ENCODE results near the gene MLN.

DNA sequence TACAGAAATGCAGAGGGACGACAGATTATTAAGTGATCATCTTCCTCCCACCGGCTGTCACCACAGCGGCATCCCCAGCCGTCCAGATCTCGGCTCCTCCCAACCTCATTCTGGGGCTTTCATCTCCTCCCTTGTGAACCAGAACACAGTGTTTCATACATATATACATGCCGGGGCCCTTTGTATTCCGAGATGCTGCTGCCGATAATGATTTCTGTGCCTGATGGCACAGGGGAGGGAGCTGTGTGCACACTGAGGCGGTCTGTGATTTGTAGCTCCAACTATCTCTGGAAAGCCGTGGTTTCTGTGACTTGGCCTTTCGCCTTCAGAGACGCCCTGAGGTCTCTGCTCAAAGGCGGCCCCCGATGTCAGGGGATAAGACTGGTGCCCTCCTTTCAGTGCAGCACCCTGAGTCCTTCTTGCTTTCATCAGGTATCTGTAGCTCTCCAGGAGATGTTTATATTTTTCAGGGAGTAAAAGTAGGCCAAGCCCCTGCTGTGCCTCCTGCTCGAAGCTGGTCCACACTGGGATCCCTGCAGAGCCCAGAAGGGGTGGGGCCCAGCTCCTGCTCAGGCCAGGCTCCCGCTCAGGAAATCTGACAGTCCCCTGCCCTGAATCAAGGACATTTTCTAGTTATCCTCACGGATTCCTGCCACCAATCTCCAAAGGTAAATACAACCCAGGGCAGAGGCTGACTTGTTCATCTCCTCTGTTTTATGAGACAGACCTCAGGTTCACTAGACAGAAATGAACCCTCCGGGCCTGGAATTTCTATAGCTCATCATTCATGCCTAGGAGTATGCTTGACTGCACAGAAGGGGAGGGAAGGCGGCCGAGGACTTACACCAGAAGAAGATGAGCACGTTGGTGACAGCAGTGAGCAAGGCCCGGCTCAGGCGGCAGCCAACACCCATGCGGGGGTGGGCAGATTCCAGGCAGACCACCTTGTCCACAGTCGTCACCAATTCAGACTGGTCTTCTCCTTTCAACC lies 26.1 kb downstream of the MLN start:
- TF ChIP-seq CTCF (IDR thresholded peaks at IDR 0.05) = no peak
- TF ChIP-seq, protein P1, sequence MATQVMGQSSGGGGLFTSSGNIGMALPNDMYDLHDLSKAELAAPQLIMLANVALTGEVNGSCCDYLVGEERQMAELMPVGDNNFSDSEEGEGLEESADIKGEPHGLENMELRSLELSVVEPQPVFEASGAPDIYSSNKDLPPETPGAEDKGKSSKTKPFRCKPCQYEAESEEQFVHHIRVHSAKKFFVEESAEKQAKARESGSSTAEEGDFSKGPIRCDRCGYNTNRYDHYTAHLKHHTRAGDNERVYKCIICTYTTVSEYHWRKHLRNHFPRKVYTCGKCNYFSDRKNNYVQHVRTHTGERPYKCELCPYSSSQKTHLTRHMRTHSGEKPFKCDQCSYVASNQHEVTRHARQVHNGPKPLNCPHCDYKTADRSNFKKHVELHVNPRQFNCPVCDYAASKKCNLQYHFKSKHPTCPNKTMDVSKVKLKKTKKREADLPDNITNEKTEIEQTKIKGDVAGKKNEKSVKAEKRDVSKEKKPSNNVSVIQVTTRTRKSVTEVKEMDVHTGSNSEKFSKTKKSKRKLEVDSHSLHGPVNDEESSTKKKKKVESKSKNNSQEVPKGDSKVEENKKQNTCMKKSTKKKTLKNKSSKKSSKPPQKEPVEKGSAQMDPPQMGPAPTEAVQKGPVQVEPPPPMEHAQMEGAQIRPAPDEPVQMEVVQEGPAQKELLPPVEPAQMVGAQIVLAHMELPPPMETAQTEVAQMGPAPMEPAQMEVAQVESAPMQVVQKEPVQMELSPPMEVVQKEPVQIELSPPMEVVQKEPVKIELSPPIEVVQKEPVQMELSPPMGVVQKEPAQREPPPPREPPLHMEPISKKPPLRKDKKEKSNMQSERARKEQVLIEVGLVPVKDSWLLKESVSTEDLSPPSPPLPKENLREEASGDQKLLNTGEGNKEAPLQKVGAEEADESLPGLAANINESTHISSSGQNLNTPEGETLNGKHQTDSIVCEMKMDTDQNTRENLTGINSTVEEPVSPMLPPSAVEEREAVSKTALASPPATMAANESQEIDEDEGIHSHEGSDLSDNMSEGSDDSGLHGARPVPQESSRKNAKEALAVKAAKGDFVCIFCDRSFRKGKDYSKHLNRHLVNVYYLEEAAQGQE (IDR thresholded peaks at IDR 0.05; ENCODE audit: low read depth, low read length) = no peak
- TF ChIP-seq RAD21 (IDR thresholded peaks at IDR 0.05; ENCODE audit: low read length) = no peak
- TF ChIP-seq EP300 (IDR thresholded peaks at IDR 0.05; ENCODE audit: borderline replicate concordance in 1 of 2, low read depth in 1 of 2, low read length in 1 of 2) = no peak
- no peak for TF ChIP-seq POLR2AphosphoS5 (IDR thresholded peaks at IDR 0.05; ENCODE audit: low read depth, low read length)
- TF ChIP-seq EZH2phosphoT487 (IDR thresholded peaks at IDR 0.05; ENCODE audit: borderline replicate concordance, low read depth) = no peak
- TF ChIP-seq MAX (IDR thresholded peaks at IDR 0.05; ENCODE audit: low read depth) = no peak
- no peak for TF ChIP-seq SIN3A (IDR thresholded peaks at IDR 0.05; ENCODE audit: borderline replicate concordance, low read depth, low read length)
- TF ChIP-seq FOXM1 (IDR thresholded peaks at IDR 0.05; ENCODE audit: low read depth) = no peak

Measured in SK-N-SH (cell line).